Ramos (cell line): ENCODE results near the gene NUBP2.

Experiments used
- in situ Hi-C: fragments of 300-500 bp; cut with MboI; formaldehyde crosslinking; loops from one replicate; pipeline ENCODE4 v1.14.3; 2022; ENCODE audit warnings: low sequenced_read_pairs; ENCODE audit not compliant: unreplicated experiment

NUBP2 gene

DNA sequence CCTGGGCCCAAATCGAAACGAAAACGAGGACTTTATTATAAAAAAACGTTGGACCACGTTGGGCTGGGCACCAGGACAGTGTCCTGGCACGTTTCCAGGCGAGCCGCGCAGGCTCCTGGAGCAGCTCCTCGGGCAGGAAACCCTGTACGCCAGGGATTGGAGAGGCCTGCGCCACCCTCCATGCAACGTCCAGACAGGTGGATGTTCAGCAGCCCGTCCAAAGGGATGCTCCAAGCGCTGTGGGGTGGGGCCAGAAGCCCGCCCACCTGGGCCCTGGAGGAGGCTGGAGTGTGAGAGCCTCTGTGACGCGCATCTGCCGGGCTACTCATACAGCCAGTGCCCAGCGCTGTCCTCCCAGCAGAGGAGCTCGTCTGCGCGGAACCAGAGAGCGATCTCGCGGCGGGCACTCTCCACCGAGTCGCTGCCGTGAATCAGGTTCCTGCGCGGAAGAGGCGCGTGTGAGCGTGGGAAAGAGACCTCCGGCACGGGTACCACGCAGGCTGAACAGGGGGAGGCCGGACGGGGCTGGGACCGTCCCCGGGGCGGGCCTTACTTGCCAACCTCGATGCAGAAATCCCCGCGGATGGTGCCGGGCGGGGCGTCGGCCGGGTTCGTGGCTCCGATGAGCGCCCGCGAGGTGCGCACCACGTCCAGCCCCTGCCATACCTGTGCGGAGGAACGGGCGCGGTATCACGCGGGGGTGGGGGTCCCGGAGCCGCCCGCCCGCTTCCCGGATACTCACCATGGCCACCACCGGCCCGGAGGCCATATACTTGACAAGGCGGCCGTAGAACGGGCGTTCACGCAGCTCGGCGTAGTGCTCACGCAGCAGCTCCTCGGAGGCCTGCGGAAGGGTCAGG, 12.2 kb upstream of the NUBP2 start:
- in situ Hi-C loops: no loop called here

DNA sequence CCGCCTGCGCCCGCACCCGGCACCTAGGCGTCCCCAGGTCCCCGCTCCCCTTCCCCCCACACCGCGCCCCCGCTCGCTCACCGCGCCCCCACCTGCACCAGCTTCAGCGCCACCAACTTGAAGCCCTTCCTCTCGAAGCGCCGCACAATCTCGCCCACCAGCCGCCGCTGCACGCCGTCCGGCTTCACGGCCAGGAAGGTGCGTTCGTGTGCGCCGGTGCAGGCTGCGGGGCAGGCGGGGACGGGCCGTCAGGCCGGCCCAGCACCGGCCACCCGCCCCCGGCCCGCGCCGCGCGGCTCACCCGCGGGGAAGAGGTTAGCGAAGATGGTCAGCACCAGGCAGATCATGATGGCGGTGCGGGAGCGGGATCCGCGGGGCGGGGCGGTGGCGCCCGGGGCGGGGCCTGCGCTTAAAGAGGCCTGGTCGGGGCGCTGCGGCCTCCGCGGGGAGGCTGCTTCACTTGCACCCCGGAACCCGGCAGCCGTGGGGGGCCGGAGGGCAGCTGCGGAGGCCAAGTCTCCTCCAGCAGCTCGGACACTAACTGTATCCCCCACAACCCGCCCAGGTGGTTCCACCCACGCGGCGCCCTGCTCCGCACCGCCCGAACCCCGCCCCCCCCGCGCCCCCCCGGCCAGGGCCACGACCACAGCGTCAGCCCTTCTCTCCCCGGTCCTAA, 11.4 kb upstream of the NUBP2 start, which contains the start of gene NME3:
Gene NME3 (minus strand): TSS at position 356 of the 676 bp plus-strand sequence. CDS start 9 bp downstream, at position 347.
- in situ Hi-C loops: no loop called here

DNA sequence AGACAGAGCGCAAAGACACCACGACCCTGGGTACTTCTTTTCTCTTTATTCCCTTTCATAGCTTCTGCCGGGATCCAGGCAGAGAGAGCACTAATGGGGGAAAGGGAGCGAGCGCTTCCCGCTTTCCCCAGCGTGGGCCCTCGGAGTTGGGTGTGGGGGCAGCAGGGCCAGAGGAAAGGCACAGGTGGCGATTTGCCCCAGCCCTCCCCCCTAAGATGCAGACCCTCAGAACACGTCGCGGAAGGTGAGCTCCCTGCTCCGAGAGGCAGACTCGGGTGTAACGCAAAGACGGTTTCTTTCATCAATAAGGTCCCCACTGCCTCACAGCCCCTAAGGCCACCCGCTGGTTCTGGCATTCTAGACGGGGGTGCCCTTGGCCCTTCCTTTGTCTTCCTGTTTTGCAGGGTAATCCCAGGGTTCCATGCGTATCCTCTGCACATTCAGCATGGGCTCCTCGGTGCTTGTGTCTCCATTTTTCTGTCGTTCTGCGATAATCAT, 10.8 kb upstream of the NUBP2 start:
- in situ Hi-C loops: no loop called here

DNA sequence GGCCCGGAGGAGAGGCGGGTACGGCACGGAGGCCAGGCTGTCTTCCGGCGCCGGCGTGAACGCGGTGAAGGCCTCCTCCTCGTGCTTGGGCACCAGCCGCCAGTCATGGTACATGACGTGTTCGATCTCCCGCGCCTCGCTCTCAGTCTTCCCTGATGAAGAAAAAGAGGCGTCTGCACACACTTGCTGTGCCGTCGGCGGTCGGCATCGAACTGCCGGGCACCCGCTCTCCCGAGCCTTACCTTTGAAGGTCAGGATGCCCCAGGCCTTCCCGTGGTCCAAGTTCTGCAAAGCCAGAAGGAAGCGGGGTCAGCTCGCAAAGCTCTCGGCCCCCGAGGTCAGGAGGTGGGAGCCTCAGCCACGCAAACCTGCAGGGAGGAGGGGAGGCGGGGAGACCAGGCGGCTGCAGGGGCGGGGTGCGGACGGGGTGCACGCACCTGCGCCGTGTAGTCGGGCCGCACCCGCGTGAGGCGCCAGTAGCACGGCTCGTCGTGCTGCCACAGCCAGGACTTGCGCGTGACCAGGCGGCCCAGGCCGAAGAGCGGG, 10.3 kb upstream of the NUBP2 start, which contains the start of gene EME2:
Gene EME2 (plus strand): TSS at position 449 of the 546 bp plus-strand sequence. CDS start 418 bp downstream, outside the sequence.
- in situ Hi-C loops: no loop called here

DNA sequence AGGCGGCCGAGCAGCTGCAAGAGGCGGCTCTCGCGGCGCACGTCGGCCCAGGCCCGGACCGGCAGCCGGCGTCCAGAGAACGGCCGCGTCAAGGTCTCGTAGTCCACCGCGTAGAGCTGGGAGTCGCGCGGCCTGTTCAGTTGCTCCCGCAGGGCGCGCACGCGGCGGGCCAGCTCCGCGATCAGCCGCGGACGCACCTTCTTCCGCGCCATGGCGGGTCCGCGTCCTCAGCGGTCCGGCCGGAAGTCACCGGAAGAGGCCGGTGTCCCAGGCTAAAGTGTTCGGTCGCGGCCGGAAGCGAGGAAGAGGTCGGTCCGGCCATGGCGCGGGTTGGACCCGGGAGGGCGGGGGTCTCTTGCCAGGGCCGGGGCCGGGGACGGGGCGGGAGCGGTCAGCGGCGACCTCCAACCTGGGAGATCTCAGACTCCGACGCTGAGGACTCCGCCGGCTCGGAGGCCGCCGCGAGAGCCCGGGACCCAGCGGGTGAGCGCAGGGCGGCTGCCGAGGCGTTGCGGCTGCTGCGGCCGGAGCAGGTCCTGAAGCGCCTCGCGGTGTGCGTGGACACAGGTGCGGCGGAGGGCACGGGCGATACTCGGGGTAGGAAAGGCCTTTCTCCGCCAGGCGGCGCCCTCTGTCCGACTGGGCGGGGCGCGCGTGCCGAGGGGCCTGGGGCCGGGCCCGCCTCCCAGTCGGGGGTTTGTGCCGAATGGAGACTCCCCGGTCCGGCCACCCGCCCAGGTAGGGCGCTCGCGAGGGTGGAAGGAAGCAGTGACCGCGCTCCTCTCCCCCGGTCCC, 9.7 kb upstream of the NUBP2 start, which contains the start of gene MRPS34:
Gene MRPS34 (minus strand): TSS at position 227 of the 795 bp plus-strand sequence. CDS start 15 bp downstream, at position 212.
- in situ Hi-C loops: no loop called here

DNA sequence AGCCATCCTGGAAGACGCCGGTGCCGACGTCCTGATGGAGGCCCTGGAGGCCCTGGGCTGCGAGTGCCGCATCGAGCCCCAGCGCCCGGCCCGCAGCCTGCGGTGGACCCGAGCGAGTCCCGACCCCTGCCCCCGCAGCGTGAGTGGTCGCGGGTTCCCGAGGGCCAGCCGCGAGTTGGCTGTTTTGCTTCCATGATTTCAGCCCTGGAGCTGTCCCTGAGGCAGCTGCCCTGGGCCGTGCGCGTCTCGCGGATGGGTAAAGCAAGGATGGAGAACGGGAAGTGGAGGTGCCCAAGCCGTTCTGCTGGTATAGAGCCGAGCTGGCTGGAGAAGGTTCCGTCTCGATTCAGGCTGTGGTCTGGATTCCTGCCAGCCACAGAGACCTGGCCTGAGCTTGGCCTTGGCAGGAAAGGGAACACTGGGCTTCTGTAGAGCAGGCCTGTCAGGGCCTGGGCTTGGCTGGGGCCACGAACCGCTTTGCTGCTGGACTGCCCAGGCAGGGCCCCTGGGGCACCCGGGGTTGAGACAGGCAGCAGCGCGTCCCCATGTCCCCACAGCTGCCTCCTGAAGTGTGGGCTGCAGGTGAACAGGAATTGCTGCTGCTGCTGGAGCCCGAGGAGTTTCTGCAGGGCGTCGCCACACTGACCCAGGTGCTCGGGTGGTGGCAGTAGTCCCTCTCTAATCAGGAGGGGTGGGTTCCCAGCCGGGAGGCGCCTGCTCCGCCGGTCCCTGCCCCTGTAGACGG, 8.9 kb upstream of the NUBP2 start:
- in situ Hi-C loops: no loop called here

DNA sequence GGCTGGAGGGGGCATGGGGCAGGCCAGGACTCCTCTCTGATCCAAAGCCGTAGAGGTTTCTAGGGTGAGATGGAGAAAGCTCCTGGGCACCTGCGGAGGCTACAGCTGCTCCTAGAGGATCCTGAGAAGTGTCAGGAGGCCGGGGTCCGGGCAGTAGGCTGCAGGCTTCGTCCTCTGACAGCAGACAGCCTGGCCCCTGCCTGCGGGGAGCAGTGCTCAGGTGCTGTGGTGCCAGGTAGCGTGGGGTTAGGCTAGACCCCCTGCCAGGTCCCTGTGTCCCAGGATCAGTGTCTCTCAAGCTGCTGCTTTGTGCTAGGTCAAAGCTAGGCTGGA, 8.3 kb upstream of the NUBP2 start:
- in situ Hi-C loops: no loop called here

DNA sequence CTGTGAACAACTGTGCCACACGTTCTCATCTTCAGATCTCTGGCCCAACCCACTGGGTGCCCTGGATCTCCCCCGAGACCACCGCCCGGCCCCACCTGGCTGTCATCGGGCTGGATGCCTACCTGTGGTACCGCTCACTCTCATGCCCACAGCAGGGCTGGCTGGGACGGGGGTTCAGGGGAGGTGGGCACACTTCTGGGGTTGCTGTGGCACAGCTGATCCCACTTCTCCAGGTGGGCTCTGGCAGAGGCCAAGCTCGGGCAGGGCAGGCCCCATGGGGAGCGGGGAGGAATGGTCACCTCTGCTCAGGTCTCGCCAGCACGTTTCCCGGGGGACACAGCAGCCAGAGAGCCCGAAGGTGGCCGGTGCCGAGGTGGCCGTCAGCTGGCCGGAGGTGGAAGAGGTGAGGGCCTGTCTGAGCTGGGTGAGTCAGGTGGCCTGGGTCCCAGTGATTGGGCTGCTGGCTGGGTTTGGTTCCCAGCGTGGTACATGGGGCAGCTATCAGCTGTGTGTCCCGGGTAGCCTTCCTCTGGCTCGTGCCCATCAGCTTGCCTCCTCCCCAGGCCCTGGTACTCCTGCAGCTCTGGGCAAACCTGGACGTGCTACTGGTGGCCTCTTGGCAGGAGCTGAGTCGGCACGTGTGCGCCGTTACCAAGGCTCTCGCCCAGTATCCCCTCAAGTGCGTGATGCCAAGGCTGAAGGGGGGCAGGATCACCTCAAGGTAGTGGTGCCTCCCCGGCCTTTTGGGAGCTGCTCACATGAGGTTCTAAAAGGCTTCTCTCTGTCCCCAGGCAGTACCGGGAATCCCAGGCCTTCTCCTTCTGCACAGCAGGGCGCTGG, 7.5 kb upstream of the NUBP2 start:
- in situ Hi-C loops: no loop called here

DNA sequence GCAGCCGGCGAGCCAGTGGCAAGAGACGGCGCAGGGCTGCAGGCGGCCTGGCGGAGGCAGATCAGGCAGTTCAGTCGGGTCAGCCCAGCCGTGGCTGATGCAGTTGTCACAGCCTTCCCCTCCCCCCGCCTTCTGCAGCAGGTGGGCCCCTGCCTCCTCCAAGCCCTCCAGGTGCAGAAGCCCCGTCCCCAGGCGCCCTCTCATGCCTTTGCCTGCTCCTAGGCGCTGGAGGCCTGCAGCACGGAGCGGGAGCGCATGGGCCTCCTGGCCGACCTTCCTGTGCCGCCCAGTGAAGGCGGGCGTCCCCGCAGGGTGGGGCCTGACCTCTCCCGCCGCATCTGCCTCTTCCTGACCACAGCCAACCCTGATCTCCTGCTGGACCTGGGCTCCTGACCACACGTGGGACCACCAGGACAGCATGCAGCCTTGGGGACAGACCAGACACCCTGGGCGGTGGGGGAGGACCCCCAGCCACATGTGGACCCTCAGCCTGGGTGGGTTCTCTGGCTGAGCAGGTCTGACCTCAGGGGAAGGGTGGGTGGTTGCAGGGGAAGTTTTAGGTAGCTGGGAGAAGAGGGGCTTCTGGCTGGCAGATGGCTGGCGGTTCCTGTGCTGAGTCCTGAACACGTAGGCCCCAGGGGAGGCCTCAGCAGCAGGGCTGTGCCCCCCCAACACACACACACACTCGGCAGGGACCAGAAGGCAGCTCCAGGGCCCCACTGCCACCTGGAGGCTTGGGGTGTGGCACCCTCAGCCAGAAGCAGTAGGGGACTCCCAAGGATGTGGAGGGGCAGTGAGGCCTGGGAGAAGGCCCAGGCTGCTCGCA, 6.7 kb upstream of the NUBP2 start:
- in situ Hi-C loops: no loop called here

DNA sequence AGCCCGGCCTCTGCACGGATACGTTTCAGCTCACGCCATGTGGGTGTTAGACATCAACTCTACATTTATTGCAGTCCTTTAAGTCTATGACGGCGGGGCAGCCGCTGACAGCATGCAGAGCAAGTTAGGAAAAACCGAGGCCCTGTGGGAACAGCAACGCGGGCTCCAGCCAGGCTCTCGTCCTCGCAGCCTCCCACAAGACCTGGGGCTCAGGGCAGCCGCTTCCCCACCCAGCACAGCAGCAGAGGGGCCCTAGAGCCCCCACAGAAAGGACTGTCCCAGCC, 6.1 kb upstream of the NUBP2 start:
- in situ Hi-C loops: no loop called here

DNA sequence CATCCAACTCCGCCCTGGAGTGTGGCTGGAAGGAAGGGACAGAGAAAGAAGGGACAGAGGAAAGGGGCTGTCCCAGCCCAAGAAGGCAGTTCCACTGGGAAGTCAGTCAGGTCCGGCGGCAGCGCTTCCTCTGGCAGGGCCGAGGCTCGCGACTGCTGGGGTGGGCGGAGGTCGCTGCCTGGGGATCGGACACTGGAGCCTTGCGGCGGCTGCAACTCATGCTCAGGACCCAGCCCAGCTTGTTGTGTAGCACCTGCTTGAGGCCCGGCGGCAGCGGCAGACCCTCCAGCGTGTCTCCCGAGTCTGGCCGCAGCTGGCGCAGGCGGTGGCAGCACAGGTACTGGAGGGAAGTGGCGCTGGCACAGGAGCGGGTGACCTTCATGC, 5.8 kb upstream of the NUBP2 start:
- in situ Hi-C loops: no loop called here

DNA sequence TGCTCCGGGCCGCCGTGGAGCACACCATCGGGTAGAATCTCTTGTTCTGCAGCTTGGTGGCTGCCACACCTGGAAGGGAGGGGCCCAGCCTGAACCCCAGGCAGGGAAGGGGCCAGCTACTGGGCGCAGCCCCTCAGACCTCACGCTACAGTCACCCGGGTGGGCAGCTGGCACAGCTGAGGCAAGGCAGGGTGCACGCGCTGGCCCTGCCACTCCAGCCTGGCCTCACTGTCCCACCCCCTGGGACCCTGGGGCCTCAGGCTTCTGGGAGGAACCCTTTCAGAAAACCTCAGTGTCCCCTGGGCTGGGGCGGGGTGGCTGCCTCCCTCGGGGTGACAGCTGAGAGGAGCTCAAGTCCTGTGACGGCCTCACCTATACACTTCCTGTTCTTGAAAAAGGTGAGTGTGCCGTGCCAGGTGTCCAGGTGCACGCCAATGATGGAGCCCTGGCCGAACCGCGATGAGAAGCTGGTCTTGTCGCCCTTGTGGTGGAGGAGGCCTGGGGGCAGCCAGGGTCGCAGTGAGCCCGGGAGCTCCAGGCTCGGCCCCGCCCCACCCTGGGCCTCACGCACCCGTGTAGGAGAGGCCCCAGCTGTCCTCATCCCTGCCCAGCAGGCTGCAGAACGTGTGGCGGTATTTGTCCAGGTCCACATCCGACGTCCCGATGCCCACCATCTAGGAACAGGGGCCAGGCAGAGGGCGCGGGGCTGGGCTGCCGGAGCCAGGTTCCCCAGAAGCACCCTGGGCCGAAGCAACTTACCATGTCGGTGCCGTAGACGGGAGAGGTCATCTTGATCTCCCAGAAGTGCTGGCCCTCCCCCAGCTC, 5.2 kb upstream of the NUBP2 start:
- in situ Hi-C loops: no loop called here

DNA sequence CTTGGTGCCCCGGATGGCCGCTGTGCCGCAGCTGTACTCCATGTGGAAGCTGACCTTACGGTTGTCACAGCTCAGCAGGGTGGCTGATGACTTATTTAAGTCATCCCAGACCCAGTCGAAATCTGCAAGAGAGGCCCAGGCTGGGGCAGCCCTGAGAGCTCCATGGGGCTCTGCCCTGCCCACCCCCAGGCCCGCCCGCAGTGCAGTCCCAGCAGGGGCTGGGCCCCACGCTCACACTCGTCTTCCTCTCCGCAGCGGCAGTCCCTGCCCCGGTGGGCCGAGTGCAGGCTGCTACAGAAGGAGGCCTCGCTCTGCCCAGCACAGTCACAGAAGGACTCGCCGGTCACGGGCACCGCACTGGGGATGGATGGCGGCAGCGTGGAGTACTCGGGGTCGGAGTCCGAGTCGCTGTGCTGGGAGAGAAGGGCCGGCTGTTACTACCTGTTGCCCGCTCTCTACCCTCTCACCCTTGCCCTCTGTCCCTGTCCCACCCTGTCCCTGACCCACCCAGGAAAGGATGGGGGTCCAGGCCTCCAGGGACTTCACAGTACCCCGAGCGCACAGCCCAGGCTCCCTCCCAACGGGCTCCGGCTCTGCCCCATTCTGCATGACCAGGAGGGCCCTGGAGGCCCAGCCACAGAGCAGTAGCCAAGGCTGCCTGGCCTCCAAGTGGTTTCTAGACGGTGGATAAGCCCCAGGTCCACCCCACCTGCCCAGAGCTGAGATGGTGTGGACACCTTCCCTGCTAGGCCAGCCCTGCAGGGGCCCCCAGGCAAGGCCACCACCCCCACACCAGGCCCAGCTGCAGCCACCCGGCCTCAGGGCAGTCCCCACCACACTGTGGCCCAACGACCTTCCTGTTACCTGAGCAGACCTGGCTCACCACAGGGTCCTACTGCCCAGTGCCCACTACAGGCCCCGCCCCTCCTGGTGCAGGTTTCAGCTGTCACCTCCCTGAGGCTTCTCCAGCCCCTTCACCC, 4.3 kb upstream of the NUBP2 start:
- in situ Hi-C loops: no loop called here

DNA sequence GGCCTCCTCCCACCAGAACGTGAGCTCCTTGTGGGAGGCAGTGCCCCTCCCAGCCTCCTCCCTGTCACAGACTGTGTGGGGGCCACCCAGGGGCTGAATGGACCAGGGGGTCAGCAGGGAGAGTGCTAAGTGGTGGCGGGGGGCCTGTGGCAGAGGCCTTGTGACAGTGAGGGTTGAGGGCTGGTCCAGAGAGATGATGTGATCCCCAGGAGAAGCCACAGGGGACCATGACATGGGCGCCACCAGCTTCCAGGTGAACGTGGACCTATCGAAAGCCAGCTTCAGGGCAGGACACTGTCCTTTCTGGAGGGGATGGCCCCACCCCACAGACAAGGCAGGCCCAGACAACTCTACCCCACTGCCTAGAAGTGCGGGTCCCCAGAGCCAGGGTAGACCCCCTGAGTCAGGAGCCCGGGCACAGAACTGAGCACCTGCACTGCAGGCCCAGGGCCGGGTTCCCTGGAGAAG, 3.5 kb upstream of the NUBP2 start:
- in situ Hi-C loops: no loop called here

DNA sequence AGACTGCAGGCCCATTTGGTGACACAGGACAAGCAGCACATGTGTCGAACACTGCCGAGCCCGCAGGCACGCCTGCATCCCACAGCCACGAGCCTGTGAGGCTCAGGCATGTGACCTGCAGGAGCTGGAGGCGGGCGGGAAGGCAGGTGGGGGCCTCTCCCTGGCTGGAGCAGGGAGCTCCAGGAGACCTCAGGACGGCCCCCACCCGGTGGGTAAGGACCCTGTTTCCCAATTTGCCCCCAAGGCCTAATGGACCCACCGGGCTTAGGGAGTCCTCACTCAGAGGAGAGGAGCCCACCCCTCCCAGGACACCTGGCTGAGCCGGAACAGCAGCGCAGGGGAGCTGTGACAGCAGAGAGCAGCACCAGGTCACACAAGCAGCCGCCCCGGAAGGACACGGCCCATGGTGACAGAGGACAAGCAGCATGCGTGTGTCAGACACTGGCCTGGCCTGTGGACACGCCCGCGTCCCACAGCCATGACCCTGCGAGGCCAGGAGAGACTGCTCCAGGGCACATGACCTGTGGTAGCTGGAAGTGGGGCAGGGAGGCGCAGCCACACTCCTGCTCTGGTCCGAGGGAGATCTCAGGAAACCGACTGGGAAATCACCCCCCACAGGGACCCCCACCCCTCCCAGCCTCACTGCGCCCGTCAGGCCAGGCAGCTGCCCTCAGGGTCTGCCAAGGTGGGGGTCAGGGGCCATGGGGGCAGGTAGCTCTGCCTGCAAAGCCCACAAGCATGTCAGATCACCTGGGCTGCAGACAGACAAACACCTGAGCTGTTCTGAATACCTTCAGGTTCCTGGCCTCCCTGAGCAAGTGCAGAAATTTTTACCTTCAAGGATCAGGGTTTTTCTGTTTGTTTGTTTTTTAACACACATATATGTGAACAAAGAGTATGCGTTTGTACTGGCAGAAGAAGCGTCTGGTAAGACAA, 2.8 kb upstream of the NUBP2 start:
- in situ Hi-C loops: no loop called here
